Measurements from ENCODE around the gene USP32. TPM values are rescaled to one million over a fixed set of nuclear protein-coding genes. Genes with fewer than 3 reads are reported as not detected.

The USP32 gene
- total RNA-seq, 1 donor from 2014 or later: 57.9 TPM

- no peak for DNase-seq (ENCODE audit: low read depth)
These were observed 232.5 kb downstream of the USP32 start for GRCh38 chr17:60159479-60159866.

GRCh38 chr17:60158751-60159478 lies 233.0 kb downstream of the USP32 start:
- no peak for DNase-seq (ENCODE audit: low read depth)

GRCh38 chr17:60157487-60158040 lies 234.4 kb downstream of the USP32 start:
- DNase-seq (ENCODE audit: low read depth): no peak

GRCh38 chr17:60156746-60157145 lies 235.2 kb downstream of the USP32 start:
- DNase-seq (ENCODE audit: low read depth): no peak

GRCh38 chr17:60155815-60156214 lies 236.1 kb downstream of the USP32 start:
- no peak for DNase-seq (ENCODE audit: low read depth)

GRCh38 chr17:60155427-60155814 lies 236.5 kb downstream of the USP32 start:
- no peak for DNase-seq (ENCODE audit: low read depth)

- DNase-seq (ENCODE audit: low read depth): peak; percentile 62
These were observed 237.1 kb downstream of the USP32 start for GRCh38 chr17:60154616-60155426.

- DNase-seq (ENCODE audit: low read depth): no peak
These were observed 238.1 kb downstream of the USP32 start for GRCh38 chr17:60153606-60154390.

GRCh38 chr17:60151355-60151754 lies 240.6 kb downstream of the USP32 start:
- no peak for DNase-seq (ENCODE audit: low read depth)

GRCh38 chr17:60149691-60150582 lies 242.0 kb downstream of the USP32 start, which contains the start of gene CA4:
Gene CA4 (plus strand): TSS chr17:60149973. CDS start chr17:60150035, 62 bp downstream.
- DNase-seq (ENCODE audit: low read depth): no peak

GRCh38 chr17:60148373-60148772 lies 243.6 kb downstream of the USP32 start:
- DNase-seq (ENCODE audit: low read depth): no peak

- no peak for DNase-seq (ENCODE audit: low read depth)
These were observed 244.2 kb downstream of the USP32 start for GRCh38 chr17:60147553-60148223.

- no peak for DNase-seq (ENCODE audit: low read depth)
These were observed 245.7 kb downstream of the USP32 start for GRCh38 chr17:60146206-60146605.

GRCh38 chr17:60145006-60145935 lies 246.7 kb downstream of the USP32 start:
- no peak for DNase-seq (ENCODE audit: low read depth)

GRCh38 chr17:60142872-60143499 lies 248.9 kb downstream of the USP32 start:
- peak; percentile 86 for DNase-seq (ENCODE audit: low read depth)

- DNase-seq (ENCODE audit: low read depth): peak; percentile 20
These were observed 250.6 kb downstream of the USP32 start for GRCh38 chr17:60141111-60142018.

Measured in myocyte (in vitro differentiated cells).